ENCODE data around the gene NEK10. TPM values are rescaled to one million over a fixed set of nuclear protein-coding genes. Genes with fewer than 3 reads are reported as not detected.

NEK10 gene
- total and polyA plus RNA-seq, 2 donors from 2014 or later, result 1.0 to 4.1 TPM

DNA sequence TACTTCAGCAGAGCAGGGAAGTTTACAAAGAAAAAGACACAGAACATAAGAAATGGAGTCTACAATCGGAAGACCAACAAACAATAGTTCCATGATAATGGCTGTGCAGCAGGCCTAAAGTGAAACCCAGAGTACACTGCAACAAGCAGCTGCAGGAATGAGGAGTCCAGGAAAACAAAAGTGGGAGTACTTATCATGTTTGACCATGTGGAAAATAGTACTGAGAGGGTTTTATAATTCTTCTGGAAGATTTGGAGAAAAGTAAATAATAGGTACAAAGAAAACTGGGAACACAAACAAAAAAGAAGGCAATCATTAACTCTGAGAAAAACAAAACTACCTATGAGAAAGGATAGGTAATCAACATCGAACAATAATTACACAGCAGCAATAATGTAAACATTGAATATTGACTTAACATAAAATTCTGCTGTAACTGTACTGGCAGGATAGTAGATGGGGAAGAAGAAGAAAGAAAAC is 87.5 kb downstream of the NEK10 start:
- no peak overlapping the region for H3K4me3 ChIP-seq (ENCODE audit: low read length in 3 of 3)
- H3K9me3 ChIP-seq (ENCODE audit: control insufficient read depth in 2 of 3, insufficient read depth in 1 of 3, low read length in 3 of 3), result no peaks in the 10 kb centered on the region
- no peaks in the 10 kb centered on the region for H3K4me1 ChIP-seq (ENCODE audit: control insufficient read depth in 2 of 3, insufficient read depth in 2 of 3, low read depth in 1 of 3, low read length in 3 of 3)
- H3K27ac ChIP-seq (ENCODE audit: low read depth in 2 of 2, low read length in 2 of 2), result no peak overlapping the region
- H3K9ac ChIP-seq (ENCODE audit: low read length in 3 of 3), result no peak overlapping the region
- DNase-seq (no peak), FAIRE-seq (no peak)
- H3K36me3 ChIP-seq (ENCODE audit: control insufficient read depth in 2 of 3, insufficient read depth in 3 of 3, low read length in 3 of 3), result no peaks in the 10 kb centered on the region
- intact Hi-C loops (cut with DNase I), result no loop called here
- TF ChIP-seq, protein P1, sequence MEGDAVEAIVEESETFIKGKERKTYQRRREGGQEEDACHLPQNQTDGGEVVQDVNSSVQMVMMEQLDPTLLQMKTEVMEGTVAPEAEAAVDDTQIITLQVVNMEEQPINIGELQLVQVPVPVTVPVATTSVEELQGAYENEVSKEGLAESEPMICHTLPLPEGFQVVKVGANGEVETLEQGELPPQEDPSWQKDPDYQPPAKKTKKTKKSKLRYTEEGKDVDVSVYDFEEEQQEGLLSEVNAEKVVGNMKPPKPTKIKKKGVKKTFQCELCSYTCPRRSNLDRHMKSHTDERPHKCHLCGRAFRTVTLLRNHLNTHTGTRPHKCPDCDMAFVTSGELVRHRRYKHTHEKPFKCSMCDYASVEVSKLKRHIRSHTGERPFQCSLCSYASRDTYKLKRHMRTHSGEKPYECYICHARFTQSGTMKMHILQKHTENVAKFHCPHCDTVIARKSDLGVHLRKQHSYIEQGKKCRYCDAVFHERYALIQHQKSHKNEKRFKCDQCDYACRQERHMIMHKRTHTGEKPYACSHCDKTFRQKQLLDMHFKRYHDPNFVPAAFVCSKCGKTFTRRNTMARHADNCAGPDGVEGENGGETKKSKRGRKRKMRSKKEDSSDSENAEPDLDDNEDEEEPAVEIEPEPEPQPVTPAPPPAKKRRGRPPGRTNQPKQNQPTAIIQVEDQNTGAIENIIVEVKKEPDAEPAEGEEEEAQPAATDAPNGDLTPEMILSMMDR (IDR thresholded peaks at IDR 0.05; ENCODE audit: borderline replicate concordance, extremely low read depth, insufficient read depth), result no peak
- no peaks in the 10 kb centered on the region for H3K27me3 ChIP-seq (ENCODE audit: control insufficient read depth, insufficient read depth, low read length)

DNA sequence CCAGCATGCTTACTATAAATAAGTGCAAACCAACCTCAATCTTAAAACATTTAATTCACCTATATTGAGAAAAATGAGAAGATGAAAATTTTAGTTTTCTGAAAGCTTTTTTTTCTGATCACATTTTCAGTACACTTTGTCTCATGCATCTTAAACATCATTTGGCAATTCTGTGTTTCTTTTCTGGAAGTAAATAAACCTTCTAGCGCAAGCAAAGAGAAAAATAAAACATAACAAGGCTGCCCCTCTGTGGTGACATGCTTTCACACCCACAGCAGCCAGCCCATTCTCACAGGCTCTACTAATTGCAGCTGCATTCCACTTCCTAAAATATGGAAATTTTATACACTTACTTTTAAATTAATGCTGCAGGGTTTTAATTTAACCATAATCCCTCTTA is 90.1 kb downstream of the NEK10 start:
- H3K4me1 ChIP-seq (ENCODE audit: control insufficient read depth in 2 of 3, insufficient read depth in 2 of 3, low read depth in 1 of 3, low read length in 3 of 3), result no peaks in the 10 kb centered on the region
- H3K27ac ChIP-seq (ENCODE audit: low read depth in 2 of 2, low read length in 2 of 2), result no peak overlapping the region
- no peaks in the 10 kb centered on the region for H3K9me3 ChIP-seq (ENCODE audit: control insufficient read depth in 2 of 3, insufficient read depth in 1 of 3, low read length in 3 of 3)
- TF ChIP-seq, protein P1 (IDR thresholded peaks at IDR 0.05; ENCODE audit: borderline replicate concordance, extremely low read depth, insufficient read depth), result peak; percentile 34
- H3K36me3 ChIP-seq (ENCODE audit: control insufficient read depth in 2 of 3, insufficient read depth in 3 of 3, low read length in 3 of 3), result no peaks in the 10 kb centered on the region
- DNase-seq (peak in 2 of 5 donors; percentile 39 to 52), FAIRE-seq (no peak)
- no peak overlapping the region for H3K9ac ChIP-seq (ENCODE audit: low read length in 3 of 3)
- no peak overlapping the region for H3K4me3 ChIP-seq (ENCODE audit: low read length in 3 of 3)
- intact Hi-C loops (cut with DNase I), result no loop called here
- H3K27me3 ChIP-seq (ENCODE audit: control insufficient read depth, insufficient read depth, low read length), result no peaks in the 10 kb centered on the region

DNA sequence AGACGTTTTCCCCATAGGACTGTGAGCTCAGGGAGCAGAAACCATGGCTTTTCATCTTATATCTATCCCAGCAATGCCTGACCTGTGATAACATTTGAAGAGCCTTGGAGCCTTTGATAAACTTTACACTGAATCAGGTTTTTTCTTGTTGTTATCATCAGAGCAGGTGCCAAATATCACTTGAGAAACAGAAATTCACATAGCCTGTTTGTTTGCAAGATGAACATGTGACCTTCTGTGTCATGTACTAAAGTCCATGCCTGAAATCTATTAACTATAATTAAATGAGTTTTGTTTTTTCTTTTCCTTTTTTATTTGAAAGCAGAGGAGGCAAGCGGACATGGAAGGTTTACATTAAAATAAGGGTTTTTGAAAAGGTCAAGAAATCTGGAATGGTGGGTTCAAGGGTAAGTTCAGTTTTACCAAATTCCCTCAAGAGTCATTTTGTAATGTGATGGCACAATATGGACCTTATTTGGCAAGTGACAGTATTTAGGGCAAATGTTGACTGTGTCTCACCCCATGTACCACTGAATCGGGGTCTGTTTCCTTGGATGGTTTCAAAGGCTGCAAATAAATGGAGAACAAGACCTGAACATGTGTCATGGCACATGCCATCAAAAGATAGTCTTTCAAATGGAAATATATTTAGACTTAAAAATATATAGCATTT is 90.7 kb downstream of the NEK10 start:
- intact Hi-C loops (cut with DNase I), result no loop called here
- no peaks in the 10 kb centered on the region for H3K4me1 ChIP-seq (ENCODE audit: control insufficient read depth in 2 of 3, insufficient read depth in 2 of 3, low read depth in 1 of 3, low read length in 3 of 3)
- no peaks in the 10 kb centered on the region for H3K9me3 ChIP-seq (ENCODE audit: control insufficient read depth in 2 of 3, insufficient read depth in 1 of 3, low read length in 3 of 3)
- DNase-seq, result no peak
- no peak overlapping the region for H3K4me3 ChIP-seq (ENCODE audit: low read length in 3 of 3)
- TF ChIP-seq, protein P1 (IDR thresholded peaks at IDR 0.05; ENCODE audit: borderline replicate concordance, extremely low read depth, insufficient read depth), result no peak
- H3K27ac ChIP-seq (ENCODE audit: low read depth in 2 of 2, low read length in 2 of 2), result no peak overlapping the region
- H3K9ac ChIP-seq (ENCODE audit: low read length in 3 of 3), result no peak overlapping the region
- FAIRE-seq, result no peak
- no peaks in the 10 kb centered on the region for H3K27me3 ChIP-seq (ENCODE audit: control insufficient read depth, insufficient read depth, low read length)
- H3K36me3 ChIP-seq (ENCODE audit: control insufficient read depth in 2 of 3, insufficient read depth in 3 of 3, low read length in 3 of 3), result no peaks in the 10 kb centered on the region
